SK-N-SH (cell line): Measurements from ENCODE around the gene CACNA2D3. TPM values are rescaled to one million over a fixed set of nuclear protein-coding genes. Genes with fewer than 3 reads are reported as not detected.

Experiments used
- CTCF ChIA-PET: fragments of 300-600, 350-600 bp; formaldehyde crosslinking; extraction: SDS; loops from one replicate; lab custom pipeline; 2021; lab: Yijun Ruan, JAX
- POLR2A ChIA-PET: fragments of 350-600 bp; sonication (Branson Sonifier 250); formaldehyde crosslinking; extraction: SDS; loops from one replicate; lab custom pipeline; 2020; ENCODE audit warnings: antibody characterized with exemption, inconsistent platforms; lab: Yijun Ruan, JAX
- DNase-seq: peaks from one replicate; pipeline ENCODE4 v3.0.0; 2012
- H2AFZ ChIP-seq: fragments of 200-600 bp; sonication (generic); 2 replicates; pipeline ENCODE4 v1.8.1; 2016; ENCODE audit warnings: antibody characterized with exemption, mild to moderate bottlenecking, low read depth
- H3F3A ChIP-seq: fragments of 200-600 bp; sonication (generic); replicated peaks from 2 replicates; pipeline ENCODE3; 2016; ENCODE audit warnings: antibody characterized with exemption, mild to moderate bottlenecking; ENCODE audit not compliant: insufficient read depth
- H3K27ac ChIP-seq, 2 experiments: fragments of 200-500 bp in 1 of 2; fragments of 200-600 bp in 1 of 2; sonication (Bioruptor generic) in 1 of 2; sonication (generic), shearing (Covaris generic) in 1 of 2; 2 replicates each; pipeline versions ENCODE4 v1.5.1 to v1.6.1; 2014 to 2016; ENCODE audit warnings: low read depth in 2 of 2, inconsistent platforms in 1 of 2, low read length in 1 of 2, mild to moderate bottlenecking in 1 of 2, mixed read lengths in 1 of 2
- H3K27me3 ChIP-seq: fragments of 200-600 bp; sonication (generic), shearing (Covaris generic); 2 replicates; pipeline ENCODE4 v1.6.1; 2016; ENCODE audit warnings: mixed run types; ENCODE audit not compliant: insufficient read depth
- H3K36me3 ChIP-seq, 2 experiments: fragments of 200-500 bp in 1 of 2; fragments of 200-600 bp in 1 of 2; sonication (Bioruptor generic) in 1 of 2; sonication (generic) in 1 of 2; replicated peaks in 1 of 2; 2 replicates each; pipeline versions ENCODE3 to v1.5.1; 2014 to 2016; ENCODE audit warnings: low read length in 1 of 2, mild to moderate bottlenecking in 1 of 2; ENCODE audit not compliant: insufficient read depth in 2 of 2, control insufficient read depth in 1 of 2
- H3K4me1 ChIP-seq, 2 experiments: fragments of 200-500 bp in 1 of 2; fragments of 200-600 bp in 1 of 2; sonication (Bioruptor generic) in 1 of 2; sonication (generic), shearing (Covaris generic) in 1 of 2; 2 replicates each; pipeline versions ENCODE4 v1.5.1 to v1.6.1; 2014 to 2016; ENCODE audit warnings: low read depth in 1 of 2, low read length in 1 of 2, mixed run types in 1 of 2; ENCODE audit not compliant: insufficient read depth in 2 of 2, control insufficient read depth in 1 of 2
- H3K4me2 ChIP-seq: fragments of 200-600 bp; sonication (generic), shearing (Covaris generic); 2 replicates; pipeline ENCODE4 v1.6.1; 2017; ENCODE audit warnings: mixed run types
- H3K4me3 ChIP-seq, 2 experiments: fragments of 200-500 bp in 1 of 2; fragments of 200-600 bp in 1 of 2; sonication (Bioruptor generic) in 1 of 2; sonication (generic), shearing (Covaris generic) in 1 of 2; 2 replicates each; pipeline versions ENCODE4 v1.5.1 to v1.8.1; 2014 to 2016; ENCODE audit warnings: low read depth in 2 of 2, inconsistent platforms in 1 of 2, low read length in 1 of 2, mild to moderate bottlenecking in 1 of 2, mixed read lengths in 1 of 2, moderate library complexity in 1 of 2
- H3K79me2 ChIP-seq: fragments of 200-600 bp; sonication (generic); 2 replicates; pipeline ENCODE4 v1.8.1; 2017; ENCODE audit warnings: mild to moderate bottlenecking; ENCODE audit not compliant: insufficient read depth
- H3K9ac ChIP-seq: fragments of 200-600 bp; sonication (generic); 2 replicates; pipeline ENCODE4 v1.6.1; 2017; ENCODE audit warnings: mixed run types
- H3K9me2 ChIP-seq: fragments of 200-600 bp; sonication (generic); 2 replicates; pipeline ENCODE4 v1.6.1; 2017; ENCODE audit warnings: mixed run types
- H3K9me3 ChIP-seq: fragments of 200-600 bp; sonication (generic); 2 replicates; pipeline ENCODE4 v1.6.1; 2017; ENCODE audit warnings: mixed run types, mild to moderate bottlenecking, moderate library complexity
- H4K20me1 ChIP-seq: fragments of 200-600 bp; sonication (generic); 2 replicates; pipeline ENCODE4 v1.6.1; 2017; ENCODE audit warnings: mild to moderate bottlenecking, mixed run types; ENCODE audit not compliant: insufficient read depth
- CHD2 ChIP-seq: fragments of 150-350 bp; IDR thresholded peaks from 2 replicates; pipeline ENCODE4 v1.6.1; 2018; ENCODE audit warnings: low read length; ENCODE audit not compliant: partially characterized antibody
- FOSL2 ChIP-seq: IDR thresholded peaks from 2 replicates; pipeline ENCODE4 v1.4.0; 2012; ENCODE audit warnings: low read depth, mild to moderate bottlenecking, moderate library complexity, borderline replicate concordance
- FOXJ3 ChIP-seq: sonication (generic); formaldehyde crosslinking; IDR thresholded peaks from 2 replicates; pipeline ENCODE4 v1.5.1; 2020; ENCODE audit warnings: mild to moderate bottlenecking, missing genetic modification reagents
- FOXM1 ChIP-seq: IDR thresholded peaks from 2 replicates; pipeline ENCODE4 v1.4.0; 2012; ENCODE audit warnings: low read depth, mild to moderate bottlenecking
- GATA2 ChIP-seq: sonication (generic); formaldehyde crosslinking; IDR thresholded peaks from 2 replicates; pipeline ENCODE4 v1.5.0; 2020; ENCODE audit warnings: mild to moderate bottlenecking, missing genetic modification reagents
- IRF3 ChIP-seq: fragments of 150-350 bp; IDR thresholded peaks from 2 replicates; pipeline ENCODE4 v1.6.1; 2016; ENCODE audit warnings: mild to moderate bottlenecking, low read depth, low read length
- JUND ChIP-seq: IDR thresholded peaks from 2 replicates; pipeline ENCODE4 v1.4.0; 2012
- MEF2A ChIP-seq: IDR thresholded peaks from 2 replicates; pipeline ENCODE4 v1.4.0; 2012; ENCODE audit warnings: low read depth, borderline replicate concordance
- MXI1 ChIP-seq: IDR thresholded peaks from 2 replicates; pipeline ENCODE4 v1.6.1; 2012; ENCODE audit warnings: mild to moderate bottlenecking, low read depth, low read length, improper control_type of control experiment
- NRF1 ChIP-seq: IDR thresholded peaks from 2 replicates; pipeline ENCODE4 v1.6.1; 2012; ENCODE audit warnings: low read depth, mild to moderate bottlenecking, low read length
- RCOR1 ChIP-seq: fragments of 150-350 bp; IDR thresholded peaks from 2 replicates; pipeline ENCODE4 v1.6.1; 2017; ENCODE audit warnings: antibody characterized with exemption, low read length
- RFX5 ChIP-seq: IDR thresholded peaks from 2 replicates; pipeline ENCODE4 v1.6.1; 2012; ENCODE audit warnings: mild to moderate bottlenecking, improper control_type of control experiment, low read length
- RXRA ChIP-seq: IDR thresholded peaks from 2 replicates; pipeline ENCODE4 v1.4.0; 2012; ENCODE audit warnings: low read depth, mild to moderate bottlenecking, borderline replicate concordance
- SIN3A ChIP-seq: IDR thresholded peaks from 2 replicates; pipeline ENCODE4 v1.6.1; 2012; ENCODE audit warnings: low read depth, mild to moderate bottlenecking, low read length, moderate library complexity, borderline replicate concordance
- SMC3 ChIP-seq: IDR thresholded peaks from 2 replicates; pipeline ENCODE4 v1.6.1; 2012; ENCODE audit warnings: low read depth, low read length, improper control_type of control experiment
- TAF1 ChIP-seq: IDR thresholded peaks from 2 replicates; pipeline ENCODE4 v1.6.1; 2012; ENCODE audit warnings: low read depth, mild to moderate bottlenecking, low read length, moderate library complexity, borderline replicate concordance
- WGBS: methylation state at CpG from one replicate; pipeline ENCODE4 v1.1.6; 2017; ENCODE audit warnings: low lambda C conversion rate; 5-methylcytosine and 5-hydroxymethylcytosine counted together
- polyA plus RNA-seq, 3 experiments: library from polyadenylated mRNA; depleted of rRNA; stranded (reverse); fragments of >200 nt; gene quantifications; 2 replicates each; pipeline ENCODE4 v1.2.3, GENCODE V29; 2012
- TF ChIP-seq, protein P1 (sequence below): IDR thresholded peaks from 2 replicates; pipeline ENCODE4 v1.4.0; 2012; ENCODE audit warnings: low read depth, borderline replicate concordance
- TF ChIP-seq, protein P2 (sequence below): IDR thresholded peaks from 2 replicates; pipeline ENCODE4; 2012
- TF ChIP-seq, protein P3 (sequence below): IDR thresholded peaks from 2 replicates; pipeline ENCODE4 v1.6.1; 2012; ENCODE audit warnings: mild to moderate bottlenecking, low read depth, low read length, moderate library complexity

Gene CACNA2D3
- polyA plus RNA-seq, 1 of the 3 experiments (the other 2 are of a cell fraction) = 0.15 TPM

DNA sequence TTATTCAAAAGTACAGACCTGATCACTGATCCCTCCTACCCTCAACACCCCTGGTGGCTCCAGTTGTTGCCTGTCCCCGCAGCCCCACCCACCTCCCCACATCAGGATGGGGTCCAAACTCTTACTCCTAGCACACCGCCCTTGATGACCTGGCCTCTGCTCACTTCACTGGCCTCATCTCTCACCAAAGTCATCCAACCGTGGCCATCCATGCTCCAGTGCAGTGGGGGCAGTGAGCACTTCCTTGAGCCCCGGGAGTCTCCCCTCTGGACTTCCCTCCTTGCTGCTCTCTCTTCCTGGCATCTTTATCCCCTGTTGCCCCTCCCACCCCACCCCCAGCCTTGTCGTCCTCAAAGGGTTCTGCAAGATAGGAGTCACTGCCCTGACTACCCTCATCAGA, 191.1 kb downstream of the CACNA2D3 start:
- no peaks in the 10 kb centered on the region for H3K9me2 ChIP-seq

GRCh38 chr3:54321520-54321919, 199.2 kb downstream of the CACNA2D3 start:
- H4K20me1 ChIP-seq = no peaks in the 10 kb centered on the region
- no peaks in the 10 kb centered on the region for H3K36me3 ChIP-seq
- H2AFZ ChIP-seq = no peak overlapping the region
- DNase-seq = no peak
- no peak overlapping the region for H3K9ac ChIP-seq
- H3K9me2 ChIP-seq = no peaks in the 10 kb centered on the region
- no peaks in the 10 kb centered on the region for H3K79me2 ChIP-seq
- 48% methylated on average over 5 of the region's 5 CpGs for WGBS
- ChIA-PET POLR2A (no interaction called here), CTCF (no interaction called here)
- H3K27ac ChIP-seq = no peak overlapping the region
- no peaks in the 10 kb centered on the region for H3F3A ChIP-seq
- H3K4me2 ChIP-seq = no peak overlapping the region
- H3K4me1 ChIP-seq = no peaks in the 10 kb centered on the region
- no peak overlapping the region for H3K4me3 ChIP-seq
- no peaks in the 10 kb centered on the region for H3K9me3 ChIP-seq
- no peaks in the 10 kb centered on the region for H3K27me3 ChIP-seq
- TF ChIP-seq, protein P1, sequence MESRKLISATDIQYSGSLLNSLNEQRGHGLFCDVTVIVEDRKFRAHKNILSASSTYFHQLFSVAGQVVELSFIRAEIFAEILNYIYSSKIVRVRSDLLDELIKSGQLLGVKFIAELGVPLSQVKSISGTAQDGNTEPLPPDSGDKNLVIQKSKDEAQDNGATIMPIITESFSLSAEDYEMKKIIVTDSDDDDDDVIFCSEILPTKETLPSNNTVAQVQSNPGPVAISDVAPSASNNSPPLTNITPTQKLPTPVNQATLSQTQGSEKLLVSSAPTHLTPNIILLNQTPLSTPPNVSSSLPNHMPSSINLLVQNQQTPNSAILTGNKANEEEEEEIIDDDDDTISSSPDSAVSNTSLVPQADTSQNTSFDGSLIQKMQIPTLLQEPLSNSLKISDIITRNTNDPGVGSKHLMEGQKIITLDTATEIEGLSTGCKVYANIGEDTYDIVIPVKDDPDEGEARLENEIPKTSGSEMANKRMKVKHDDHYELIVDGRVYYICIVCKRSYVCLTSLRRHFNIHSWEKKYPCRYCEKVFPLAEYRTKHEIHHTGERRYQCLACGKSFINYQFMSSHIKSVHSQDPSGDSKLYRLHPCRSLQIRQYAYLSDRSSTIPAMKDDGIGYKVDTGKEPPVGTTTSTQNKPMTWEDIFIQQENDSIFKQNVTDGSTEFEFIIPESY = no peak
- TF ChIP-seq TAF1 (no peak), SIN3A (no peak), FOXM1 (no peak), NRF1 (no peak), RFX5 (no peak), RCOR1 (no peak), RXRA (no peak), SMC3 (no peak), FOSL2 (no peak), GATA2 (CRISPR knock-in tag) (no peak)

More for the DNA sequence above, 191.1 kb downstream of the CACNA2D3 start:
- no peaks in the 10 kb centered on the region for H3F3A ChIP-seq
- H3K36me3 ChIP-seq = no peaks in the 10 kb centered on the region
- WGBS = 34% methylated on average over 5 of the region's 5 CpGs
- H3K27ac ChIP-seq = no peak overlapping the region
- H3K9me3 ChIP-seq = no peaks in the 10 kb centered on the region
- H2AFZ ChIP-seq = no peak overlapping the region
- H3K9ac ChIP-seq = no peak overlapping the region
- no peak overlapping the region for H3K4me2 ChIP-seq
- H3K4me3 ChIP-seq = no peak overlapping the region
- no peaks in the 10 kb centered on the region for H3K27me3 ChIP-seq
- POLR2A ChIA-PET = no interaction called here
- H4K20me1 ChIP-seq = no peaks in the 10 kb centered on the region
- peaks cover 0 to 7% of the 10 kb centered on the region in 2 experiments; a peak in 2 of 4 replicates for H3K4me1 ChIP-seq
- no peaks in the 10 kb centered on the region for H3K79me2 ChIP-seq
- no peak for DNase-seq
- TF ChIP-seq MEF2A = no peak
- TF ChIP-seq, protein P2, sequence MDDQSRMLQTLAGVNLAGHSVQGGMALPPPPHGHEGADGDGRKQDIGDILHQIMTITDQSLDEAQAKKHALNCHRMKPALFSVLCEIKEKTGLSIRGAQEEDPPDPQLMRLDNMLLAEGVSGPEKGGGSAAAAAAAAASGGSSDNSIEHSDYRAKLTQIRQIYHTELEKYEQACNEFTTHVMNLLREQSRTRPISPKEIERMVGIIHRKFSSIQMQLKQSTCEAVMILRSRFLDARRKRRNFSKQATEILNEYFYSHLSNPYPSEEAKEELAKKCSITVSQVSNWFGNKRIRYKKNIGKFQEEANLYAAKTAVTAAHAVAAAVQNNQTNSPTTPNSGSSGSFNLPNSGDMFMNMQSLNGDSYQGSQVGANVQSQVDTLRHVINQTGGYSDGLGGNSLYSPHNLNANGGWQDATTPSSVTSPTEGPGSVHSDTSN = no peak
- no peak for TF ChIP-seq CHD2
- TF ChIP-seq FOXJ3 (CRISPR knock-in tag) = no peak
- TF ChIP-seq FOXM1 = no peak
- TF ChIP-seq GATA2 (CRISPR knock-in tag) = no peak
- no peak for TF ChIP-seq JUND
- no peak for TF ChIP-seq IRF3
- TF ChIP-seq MXI1 = no peak
- no peak for TF ChIP-seq SIN3A
- TF ChIP-seq, protein P3, sequence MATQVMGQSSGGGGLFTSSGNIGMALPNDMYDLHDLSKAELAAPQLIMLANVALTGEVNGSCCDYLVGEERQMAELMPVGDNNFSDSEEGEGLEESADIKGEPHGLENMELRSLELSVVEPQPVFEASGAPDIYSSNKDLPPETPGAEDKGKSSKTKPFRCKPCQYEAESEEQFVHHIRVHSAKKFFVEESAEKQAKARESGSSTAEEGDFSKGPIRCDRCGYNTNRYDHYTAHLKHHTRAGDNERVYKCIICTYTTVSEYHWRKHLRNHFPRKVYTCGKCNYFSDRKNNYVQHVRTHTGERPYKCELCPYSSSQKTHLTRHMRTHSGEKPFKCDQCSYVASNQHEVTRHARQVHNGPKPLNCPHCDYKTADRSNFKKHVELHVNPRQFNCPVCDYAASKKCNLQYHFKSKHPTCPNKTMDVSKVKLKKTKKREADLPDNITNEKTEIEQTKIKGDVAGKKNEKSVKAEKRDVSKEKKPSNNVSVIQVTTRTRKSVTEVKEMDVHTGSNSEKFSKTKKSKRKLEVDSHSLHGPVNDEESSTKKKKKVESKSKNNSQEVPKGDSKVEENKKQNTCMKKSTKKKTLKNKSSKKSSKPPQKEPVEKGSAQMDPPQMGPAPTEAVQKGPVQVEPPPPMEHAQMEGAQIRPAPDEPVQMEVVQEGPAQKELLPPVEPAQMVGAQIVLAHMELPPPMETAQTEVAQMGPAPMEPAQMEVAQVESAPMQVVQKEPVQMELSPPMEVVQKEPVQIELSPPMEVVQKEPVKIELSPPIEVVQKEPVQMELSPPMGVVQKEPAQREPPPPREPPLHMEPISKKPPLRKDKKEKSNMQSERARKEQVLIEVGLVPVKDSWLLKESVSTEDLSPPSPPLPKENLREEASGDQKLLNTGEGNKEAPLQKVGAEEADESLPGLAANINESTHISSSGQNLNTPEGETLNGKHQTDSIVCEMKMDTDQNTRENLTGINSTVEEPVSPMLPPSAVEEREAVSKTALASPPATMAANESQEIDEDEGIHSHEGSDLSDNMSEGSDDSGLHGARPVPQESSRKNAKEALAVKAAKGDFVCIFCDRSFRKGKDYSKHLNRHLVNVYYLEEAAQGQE = no peak
- CTCF ChIA-PET = no interaction called here
